GM12878 (cell line): ENCODE results near the gene TTC31.
"Not testable (repeated sequence)": the region's sequence is repeated elsewhere in the genome, so short reads cannot be mapped to it uniquely, and the experiment has no call there.

Experiments used
- CREB1 ChIP-seq: IDR thresholded peaks from 2 replicates; pipeline ENCODE4 v1.6.1; 2012; ENCODE audit warnings: low read depth, mild to moderate bottlenecking, inconsistent platforms
- TAF1 ChIP-seq: IDR thresholded peaks from 2 replicates; pipeline ENCODE4 v1.6.1; 2011; ENCODE audit warnings: mild to moderate bottlenecking, low read depth, low read length, borderline replicate concordance
- TF ChIP-seq, protein P1 (sequence below), 3 experiments: IDR thresholded peaks in 2 of 3; conservative IDR thresholded peaks in 1 of 3; 2 replicates each; pipeline ENCODE4 v1.5.1; 2011; ENCODE audit warnings: low read depth in 3 of 3, low read length in 3 of 3, mild to moderate bottlenecking in 3 of 3, control low read depth in 2 of 3, moderate library complexity in 2 of 3, inconsistent platforms in 1 of 3, mixed read lengths in 1 of 3; ENCODE audit not compliant: control insufficient read depth in 2 of 3, insufficient read depth in 1 of 3; ENCODE audit errors: extremely low read depth in 1 of 3
- TF ChIP-seq, protein P2 (sequence below): IDR thresholded peaks from 2 replicates; pipeline ENCODE4 v1.6.1; 2012; ENCODE audit warnings: mild to moderate bottlenecking, low read depth, low read length

DNA sequence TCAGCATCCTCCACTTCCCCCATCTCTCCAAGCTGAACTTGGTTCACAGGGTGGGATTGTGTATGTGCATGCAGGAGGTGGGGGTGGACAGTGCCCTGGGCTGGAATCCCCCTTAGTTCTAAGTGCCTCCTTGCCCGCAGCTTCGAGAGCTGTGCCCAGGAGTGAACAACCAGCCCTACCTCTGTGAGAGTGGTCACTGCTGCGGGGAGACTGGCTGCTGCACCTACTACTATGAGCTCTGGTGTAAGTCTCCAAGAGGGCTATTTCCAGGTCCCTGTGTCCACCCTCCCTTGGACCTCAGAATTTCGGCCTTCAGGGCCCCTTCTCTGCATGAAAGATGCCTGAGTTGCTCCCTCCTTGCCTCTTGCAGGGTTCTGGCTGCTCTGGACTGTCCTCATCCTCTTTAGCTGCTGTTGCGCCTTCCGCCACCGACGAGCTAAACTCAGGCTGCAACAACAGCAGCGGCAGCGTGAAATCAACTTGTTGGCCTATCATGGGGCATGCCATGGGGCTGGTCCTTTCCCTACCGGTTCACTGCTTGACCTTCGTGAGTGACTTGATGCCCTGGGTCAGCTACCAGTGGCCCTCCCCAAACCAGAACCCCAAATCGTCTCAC, 23.3 kb upstream of the TTC31 start:
- TF ChIP-seq, protein P1, sequence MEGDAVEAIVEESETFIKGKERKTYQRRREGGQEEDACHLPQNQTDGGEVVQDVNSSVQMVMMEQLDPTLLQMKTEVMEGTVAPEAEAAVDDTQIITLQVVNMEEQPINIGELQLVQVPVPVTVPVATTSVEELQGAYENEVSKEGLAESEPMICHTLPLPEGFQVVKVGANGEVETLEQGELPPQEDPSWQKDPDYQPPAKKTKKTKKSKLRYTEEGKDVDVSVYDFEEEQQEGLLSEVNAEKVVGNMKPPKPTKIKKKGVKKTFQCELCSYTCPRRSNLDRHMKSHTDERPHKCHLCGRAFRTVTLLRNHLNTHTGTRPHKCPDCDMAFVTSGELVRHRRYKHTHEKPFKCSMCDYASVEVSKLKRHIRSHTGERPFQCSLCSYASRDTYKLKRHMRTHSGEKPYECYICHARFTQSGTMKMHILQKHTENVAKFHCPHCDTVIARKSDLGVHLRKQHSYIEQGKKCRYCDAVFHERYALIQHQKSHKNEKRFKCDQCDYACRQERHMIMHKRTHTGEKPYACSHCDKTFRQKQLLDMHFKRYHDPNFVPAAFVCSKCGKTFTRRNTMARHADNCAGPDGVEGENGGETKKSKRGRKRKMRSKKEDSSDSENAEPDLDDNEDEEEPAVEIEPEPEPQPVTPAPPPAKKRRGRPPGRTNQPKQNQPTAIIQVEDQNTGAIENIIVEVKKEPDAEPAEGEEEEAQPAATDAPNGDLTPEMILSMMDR (IDR thresholded peaks at IDR 0.05 in 2 of 3, conservative IDR thresholded peaks at IDR 0.05 in 1 of 3; ENCODE audit: control insufficient read depth in 2 of 3, extremely low read depth in 1 of 3, insufficient read depth in 1 of 3, low read depth in 3 of 3, low read length in 3 of 3), result not testable (repeated sequence)
- TF ChIP-seq, protein P2, sequence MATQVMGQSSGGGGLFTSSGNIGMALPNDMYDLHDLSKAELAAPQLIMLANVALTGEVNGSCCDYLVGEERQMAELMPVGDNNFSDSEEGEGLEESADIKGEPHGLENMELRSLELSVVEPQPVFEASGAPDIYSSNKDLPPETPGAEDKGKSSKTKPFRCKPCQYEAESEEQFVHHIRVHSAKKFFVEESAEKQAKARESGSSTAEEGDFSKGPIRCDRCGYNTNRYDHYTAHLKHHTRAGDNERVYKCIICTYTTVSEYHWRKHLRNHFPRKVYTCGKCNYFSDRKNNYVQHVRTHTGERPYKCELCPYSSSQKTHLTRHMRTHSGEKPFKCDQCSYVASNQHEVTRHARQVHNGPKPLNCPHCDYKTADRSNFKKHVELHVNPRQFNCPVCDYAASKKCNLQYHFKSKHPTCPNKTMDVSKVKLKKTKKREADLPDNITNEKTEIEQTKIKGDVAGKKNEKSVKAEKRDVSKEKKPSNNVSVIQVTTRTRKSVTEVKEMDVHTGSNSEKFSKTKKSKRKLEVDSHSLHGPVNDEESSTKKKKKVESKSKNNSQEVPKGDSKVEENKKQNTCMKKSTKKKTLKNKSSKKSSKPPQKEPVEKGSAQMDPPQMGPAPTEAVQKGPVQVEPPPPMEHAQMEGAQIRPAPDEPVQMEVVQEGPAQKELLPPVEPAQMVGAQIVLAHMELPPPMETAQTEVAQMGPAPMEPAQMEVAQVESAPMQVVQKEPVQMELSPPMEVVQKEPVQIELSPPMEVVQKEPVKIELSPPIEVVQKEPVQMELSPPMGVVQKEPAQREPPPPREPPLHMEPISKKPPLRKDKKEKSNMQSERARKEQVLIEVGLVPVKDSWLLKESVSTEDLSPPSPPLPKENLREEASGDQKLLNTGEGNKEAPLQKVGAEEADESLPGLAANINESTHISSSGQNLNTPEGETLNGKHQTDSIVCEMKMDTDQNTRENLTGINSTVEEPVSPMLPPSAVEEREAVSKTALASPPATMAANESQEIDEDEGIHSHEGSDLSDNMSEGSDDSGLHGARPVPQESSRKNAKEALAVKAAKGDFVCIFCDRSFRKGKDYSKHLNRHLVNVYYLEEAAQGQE, result not testable (repeated sequence)
- not testable (repeated sequence) for TF ChIP-seq CREB1, TAF1
